Tibial nerve (tissue), 3 donors: Measurements from ENCODE around the gene SLCO2A1.

Experiments used
- POLR2A ChIP-seq, 2 donors: fragments of 450-650 bp; IDR thresholded peaks; one replicate each; pipeline ENCODE4 v1.6.1; 2017; ENCODE audit warnings: antibody characterized with exemption in 2 of 2, mild to moderate bottlenecking in 2 of 2, moderate library complexity in 2 of 2
- TF ChIP-seq, protein P1 (sequence below), 5 experiments: fragments of 200-600 bp in 3 of 5; fragments of 450-650 bp in 2 of 5; sonication (generic) in 3 of 5; IDR thresholded peaks; one replicate each; pipeline ENCODE4 v1.5.1; 2016 to 2019; ENCODE audit warnings: antibody characterized with exemption in 5 of 5, mild to moderate bottlenecking in 3 of 5, moderate library complexity in 2 of 5

DNA sequence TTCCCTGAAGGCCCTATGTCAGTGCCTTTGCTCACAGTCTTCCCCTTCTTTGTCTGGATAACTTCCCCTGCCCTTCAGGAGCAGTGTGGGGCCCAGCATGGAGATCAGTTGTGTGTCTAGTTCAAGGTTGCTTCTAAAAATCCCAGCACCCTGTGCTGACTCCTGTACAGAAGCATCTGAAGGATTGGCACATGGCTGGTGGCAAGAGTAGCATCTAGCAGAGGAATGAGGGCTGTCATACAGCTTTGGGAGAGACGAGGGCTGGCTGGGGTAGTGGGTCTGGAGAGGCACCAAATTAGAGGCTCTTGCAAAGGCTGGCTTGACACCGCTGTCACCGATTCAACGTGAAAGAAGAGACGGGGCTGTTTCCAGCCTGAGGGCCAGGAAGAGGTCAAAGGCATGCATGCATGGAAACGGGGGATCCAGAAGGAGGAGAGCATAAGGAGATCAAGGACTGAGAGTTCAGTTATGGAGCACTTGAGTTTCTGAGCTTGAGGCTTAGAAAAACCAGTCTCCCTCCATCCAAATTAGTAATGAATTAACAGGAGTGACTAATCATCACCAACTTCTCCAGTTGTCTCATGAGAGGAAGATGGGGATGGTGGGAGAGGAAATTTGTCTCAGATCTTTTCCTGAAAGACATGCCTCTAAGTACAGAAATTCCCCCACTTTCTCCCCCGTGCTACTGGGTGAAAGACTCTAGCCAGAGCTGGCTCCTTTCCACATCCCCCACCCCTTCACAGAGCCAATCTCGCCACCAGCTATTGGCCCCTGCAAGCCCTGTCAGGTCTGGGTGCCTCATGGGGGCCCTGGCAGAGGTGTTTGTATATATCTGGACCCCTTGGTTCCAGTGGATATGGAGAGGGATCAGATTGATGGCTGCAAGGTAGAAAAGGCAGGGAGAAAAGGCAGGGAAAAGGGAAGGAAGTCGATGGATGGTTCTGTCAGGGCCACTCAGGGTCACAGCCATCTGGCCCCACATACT is 45.9 kb downstream of the SLCO2A1 start:
- TF ChIP-seq POLR2A (IDR thresholded peaks at IDR 0.05), result no peak
- TF ChIP-seq, protein P1, sequence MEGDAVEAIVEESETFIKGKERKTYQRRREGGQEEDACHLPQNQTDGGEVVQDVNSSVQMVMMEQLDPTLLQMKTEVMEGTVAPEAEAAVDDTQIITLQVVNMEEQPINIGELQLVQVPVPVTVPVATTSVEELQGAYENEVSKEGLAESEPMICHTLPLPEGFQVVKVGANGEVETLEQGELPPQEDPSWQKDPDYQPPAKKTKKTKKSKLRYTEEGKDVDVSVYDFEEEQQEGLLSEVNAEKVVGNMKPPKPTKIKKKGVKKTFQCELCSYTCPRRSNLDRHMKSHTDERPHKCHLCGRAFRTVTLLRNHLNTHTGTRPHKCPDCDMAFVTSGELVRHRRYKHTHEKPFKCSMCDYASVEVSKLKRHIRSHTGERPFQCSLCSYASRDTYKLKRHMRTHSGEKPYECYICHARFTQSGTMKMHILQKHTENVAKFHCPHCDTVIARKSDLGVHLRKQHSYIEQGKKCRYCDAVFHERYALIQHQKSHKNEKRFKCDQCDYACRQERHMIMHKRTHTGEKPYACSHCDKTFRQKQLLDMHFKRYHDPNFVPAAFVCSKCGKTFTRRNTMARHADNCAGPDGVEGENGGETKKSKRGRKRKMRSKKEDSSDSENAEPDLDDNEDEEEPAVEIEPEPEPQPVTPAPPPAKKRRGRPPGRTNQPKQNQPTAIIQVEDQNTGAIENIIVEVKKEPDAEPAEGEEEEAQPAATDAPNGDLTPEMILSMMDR (IDR thresholded peaks at IDR 0.05), result no peak
